Measurements from ENCODE around the gene EHBP1.

DNA sequence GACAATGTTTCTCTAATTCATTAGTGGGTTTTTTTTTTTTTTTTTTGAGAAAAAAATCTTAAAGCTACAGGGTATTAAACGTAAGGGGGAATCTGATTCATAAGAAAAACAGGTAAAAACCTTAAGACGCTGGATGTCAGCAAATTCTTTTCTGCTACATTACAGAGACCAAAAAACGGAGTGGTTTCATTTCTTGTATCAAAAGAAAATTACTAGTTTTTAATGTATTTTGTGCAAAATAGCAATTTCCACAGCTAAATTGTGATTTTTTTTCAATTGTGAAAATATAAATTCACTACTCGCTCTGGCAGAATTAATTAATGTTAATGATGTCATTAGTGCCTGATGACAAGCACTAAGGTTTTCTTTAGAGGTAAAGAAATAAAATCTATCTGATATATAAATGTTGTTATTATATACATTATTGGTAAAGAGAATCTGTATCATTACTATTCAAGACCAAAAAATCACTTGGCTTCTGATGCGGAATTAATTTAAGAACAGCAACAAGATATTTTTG, 355.0 kb downstream of the EHBP1 start:
- TF ChIP-seq POLR2AphosphoS5 (IDR thresholded peaks at IDR 0.05; ENCODE audit: low read depth, low read length) (no peak), SIN3A (IDR thresholded peaks at IDR 0.05; ENCODE audit: borderline replicate concordance, insufficient read depth, low read length) (no peak)
